Measurements from ENCODE around the gene TRIM28. TPM values are rescaled to one million over a fixed set of nuclear protein-coding genes. Genes with fewer than 3 reads are reported as not detected.

TRIM28 gene
- total and polyA plus RNA-seq, 4 donors = 47.1 to 157 (median 84.2) TPM

DNA sequence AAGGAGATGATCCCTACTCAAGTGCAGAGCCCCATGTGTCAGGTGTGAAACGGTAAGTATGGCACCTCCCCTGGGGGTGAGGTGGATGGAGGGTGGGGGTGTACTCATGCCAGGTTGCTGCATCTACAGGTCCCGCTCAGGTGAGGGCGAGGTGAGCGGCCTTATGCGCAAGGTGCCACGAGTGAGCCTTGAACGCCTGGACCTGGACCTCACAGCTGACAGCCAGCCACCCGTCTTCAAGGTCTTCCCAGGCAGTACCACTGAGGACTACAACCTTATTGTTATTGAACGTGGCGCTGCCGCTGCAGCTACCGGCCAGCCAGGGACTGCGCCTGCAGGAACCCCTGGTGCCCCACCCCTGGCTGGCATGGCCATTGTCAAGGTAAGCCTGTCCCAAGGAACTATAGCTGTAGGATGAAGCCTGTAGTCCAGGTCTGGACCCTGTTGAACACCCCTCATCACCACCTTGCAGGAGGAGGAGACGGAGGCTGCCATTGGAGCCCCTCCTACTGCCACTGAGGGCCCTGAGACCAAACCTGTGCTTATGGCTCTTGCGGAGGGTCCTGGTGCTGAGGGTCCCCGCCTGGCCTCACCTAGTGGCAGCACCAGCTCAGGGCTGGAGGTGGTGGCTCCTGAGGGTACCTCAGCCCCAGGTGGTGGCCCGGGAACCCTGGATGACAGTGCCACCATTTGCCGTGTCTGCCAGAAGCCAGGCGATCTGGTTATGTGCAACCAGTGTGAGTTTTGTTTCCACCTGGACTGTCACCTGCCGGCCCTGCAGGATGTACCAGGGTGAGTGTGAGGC is 5.2 kb downstream of the TRIM28 start:
- WGBS = 96% methylated on average over 20 of the region's 20 CpGs
- DNase-seq (ENCODE audit: low spot score) = no peak
- H3K4me1 ChIP-seq (ENCODE audit: control insufficient read depth in 4 of 4, insufficient read depth in 4 of 4, low read length in 3 of 4) = peaks cover 15 to 30% (median 24%) of the 10 kb centered on the region in 4 donors

DNA sequence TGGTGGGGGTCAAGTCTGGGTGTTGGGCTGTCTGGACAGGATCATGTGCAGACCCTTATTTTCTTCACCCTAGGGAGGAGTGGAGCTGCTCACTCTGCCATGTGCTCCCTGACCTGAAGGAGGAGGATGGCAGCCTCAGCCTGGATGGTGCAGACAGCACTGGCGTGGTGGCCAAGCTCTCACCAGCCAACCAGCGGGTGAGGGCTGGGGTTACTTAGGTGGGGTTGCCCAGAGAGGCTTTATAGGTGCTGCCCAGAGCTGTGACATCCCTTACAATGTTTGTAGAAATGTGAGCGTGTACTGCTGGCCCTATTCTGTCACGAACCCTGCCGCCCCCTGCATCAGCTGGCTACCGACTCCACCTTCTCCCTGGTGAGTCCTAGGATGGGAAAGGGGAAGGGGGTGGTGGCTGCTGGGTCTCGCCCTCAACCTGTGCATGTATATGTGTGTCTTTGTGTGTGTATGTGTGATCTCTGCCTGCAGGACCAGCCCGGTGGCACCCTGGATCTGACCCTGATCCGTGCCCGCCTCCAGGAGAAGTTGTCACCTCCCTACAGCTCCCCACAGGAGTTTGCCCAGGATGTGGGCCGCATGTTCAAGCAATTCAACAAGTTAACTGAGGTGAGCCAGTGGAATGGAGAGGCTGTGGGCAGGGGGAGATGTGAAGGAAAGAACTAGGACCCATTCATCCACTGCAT is 5.9 kb downstream of the TRIM28 start:
- 96% methylated on average over 11 of the region's 11 CpGs for WGBS
- Histone ChIP-seq H3K27me3 (ENCODE audit: control insufficient read depth in 4 of 4, insufficient read depth in 4 of 4, low read length in 3 of 4) (no peaks in the 10 kb centered on the region), H3K27ac (ENCODE audit: low read depth in 1 of 2, low read length in 2 of 2) (no peak overlapping the region), H3K9me3 (ENCODE audit: control insufficient read depth in 4 of 4, low read length in 3 of 4) (no peaks in the 10 kb centered on the region), H3K9ac (ENCODE audit: low read depth in 1 of 2, low read length in 2 of 2) (no peak overlapping the region), H3K4me3 (ENCODE audit: low read depth in 1 of 3, low read length in 3 of 3) (no peak overlapping the region), H3K36me3 (ENCODE audit: control insufficient read depth in 4 of 4, insufficient read depth in 3 of 4, low read depth in 1 of 4, low read length in 3 of 4) (peaks cover 27 to 57% (median 51%) of the 10 kb centered on the region in 4 donors), H3K4me1 (ENCODE audit: control insufficient read depth in 4 of 4, insufficient read depth in 4 of 4, low read length in 3 of 4) (peaks cover 18 to 35% (median 28%) of the 10 kb centered on the region in 4 donors)
- DNase-seq (ENCODE audit: low spot score) = no peak
- TF ChIP-seq SP1 (IDR thresholded peaks at IDR 0.05) (no peak), MAX (IDR thresholded peaks at IDR 0.05) (no peak), RXRA (IDR thresholded peaks at IDR 0.05) (no peak), EGR1 (IDR thresholded peaks at IDR 0.05; ENCODE audit: low read depth in 2 of 2) (no peak), JUND (IDR thresholded peaks at IDR 0.05) (no peak), FOXA2 (IDR thresholded peaks at IDR 0.05) (no peak), FOXA1 (IDR thresholded peaks at IDR 0.05) (no peak), ZBTB33 (IDR thresholded peaks at IDR 0.05) (no peak), RAD21 (IDR thresholded peaks at IDR 0.05) (no peak), YY1 (IDR thresholded peaks at IDR 0.05) (no peak), REST (IDR thresholded peaks at IDR 0.05) (no peak), GABPA (IDR thresholded peaks at IDR 0.05 in 1 of 2, conservative IDR thresholded peaks at IDR 0.05 in 1 of 2) (no peak), TAF1 (conservative IDR thresholded peaks at IDR 0.05) (no peak), HNF4G (IDR thresholded peaks at IDR 0.05) (no peak)
- TF ChIP-seq, protein P1, sequence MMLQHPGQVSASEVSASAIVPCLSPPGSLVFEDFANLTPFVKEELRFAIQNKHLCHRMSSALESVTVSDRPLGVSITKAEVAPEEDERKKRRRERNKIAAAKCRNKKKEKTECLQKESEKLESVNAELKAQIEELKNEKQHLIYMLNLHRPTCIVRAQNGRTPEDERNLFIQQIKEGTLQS (IDR thresholded peaks at IDR 0.05) = no peak
- TF ChIP-seq, protein P2, sequence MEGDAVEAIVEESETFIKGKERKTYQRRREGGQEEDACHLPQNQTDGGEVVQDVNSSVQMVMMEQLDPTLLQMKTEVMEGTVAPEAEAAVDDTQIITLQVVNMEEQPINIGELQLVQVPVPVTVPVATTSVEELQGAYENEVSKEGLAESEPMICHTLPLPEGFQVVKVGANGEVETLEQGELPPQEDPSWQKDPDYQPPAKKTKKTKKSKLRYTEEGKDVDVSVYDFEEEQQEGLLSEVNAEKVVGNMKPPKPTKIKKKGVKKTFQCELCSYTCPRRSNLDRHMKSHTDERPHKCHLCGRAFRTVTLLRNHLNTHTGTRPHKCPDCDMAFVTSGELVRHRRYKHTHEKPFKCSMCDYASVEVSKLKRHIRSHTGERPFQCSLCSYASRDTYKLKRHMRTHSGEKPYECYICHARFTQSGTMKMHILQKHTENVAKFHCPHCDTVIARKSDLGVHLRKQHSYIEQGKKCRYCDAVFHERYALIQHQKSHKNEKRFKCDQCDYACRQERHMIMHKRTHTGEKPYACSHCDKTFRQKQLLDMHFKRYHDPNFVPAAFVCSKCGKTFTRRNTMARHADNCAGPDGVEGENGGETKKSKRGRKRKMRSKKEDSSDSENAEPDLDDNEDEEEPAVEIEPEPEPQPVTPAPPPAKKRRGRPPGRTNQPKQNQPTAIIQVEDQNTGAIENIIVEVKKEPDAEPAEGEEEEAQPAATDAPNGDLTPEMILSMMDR (IDR thresholded peaks at IDR 0.05; ENCODE audit: low read depth, low read length, missing input control) = no peak

More for the DNA sequence above, 5.2 kb downstream of the TRIM28 start:
- Histone ChIP-seq H3K9ac (ENCODE audit: low read depth in 1 of 2, low read length in 2 of 2) (no peak overlapping the region), H3K4me3 (ENCODE audit: low read depth in 1 of 3, low read length in 3 of 3) (no peak overlapping the region), H3K9me3 (ENCODE audit: control insufficient read depth in 4 of 4, low read length in 3 of 4) (no peaks in the 10 kb centered on the region), H3K36me3 (ENCODE audit: control insufficient read depth in 4 of 4, insufficient read depth in 3 of 4, low read depth in 1 of 4, low read length in 3 of 4) (peaks cover 27 to 57% (median 51%) of the 10 kb centered on the region in 4 donors), H3K27me3 (ENCODE audit: control insufficient read depth in 4 of 4, insufficient read depth in 4 of 4, low read length in 3 of 4) (no peaks in the 10 kb centered on the region), H3K27ac (ENCODE audit: low read depth in 1 of 2, low read length in 2 of 2) (no peak overlapping the region)
- TF ChIP-seq HNF4G (IDR thresholded peaks at IDR 0.05) = no peak
- no peak for TF ChIP-seq FOXA2 (IDR thresholded peaks at IDR 0.05)
